Activated CD8-positive, alpha-beta T cell treated with anti-CD3 and anti-CD28 coated beads, Interleukin-2, amount 10 ng/mL, durations not matched to agents 7 days and 5 days (primary cell): ENCODE data around the gene COLQ. TPM values are rescaled to one million over a fixed set of nuclear protein-coding genes. Genes with fewer than 3 reads are reported as not detected.

Experiments
- ATAC-seq: fragments of 150-1000 bp; cut with Tn5 transposase; one replicate; pipeline ENCODE4 v1.10.0; 2021; ENCODE audit warnings: moderate library complexity
- CTCF ChIA-PET: fragments of 350-600 bp; sonication (Branson Sonifier 250); formaldehyde crosslinking; loops from one replicate; lab custom pipeline; 2021; ENCODE audit warnings: antibody characterized with exemption; lab: Charles Lee
- POLR2A ChIA-PET: fragments of 350-600 bp; sonication (Branson Sonifier 250); formaldehyde crosslinking; loops from one replicate; lab custom pipeline; 2021; ENCODE audit warnings: antibody characterized with exemption; lab: Charles Lee
- DNase-seq: peaks from one replicate; pipeline ENCODE4 v3.0.0-alpha.2; 2020
- H3K27ac Mint-ChIP-seq: one replicate; pipeline ENCODE4 v1.8.0; 2021; ENCODE audit warnings: mild to moderate bottlenecking, mixed read lengths
- H3K27me3 Mint-ChIP-seq: one replicate; pipeline ENCODE4 v1.8.0; 2021; ENCODE audit warnings: low read depth, mixed read lengths
- H3K36me3 Mint-ChIP-seq: one replicate; pipeline ENCODE4 v1.8.0; 2021; ENCODE audit warnings: low read depth, mixed read lengths
- H3K4me1 Mint-ChIP-seq: one replicate; pipeline ENCODE4 v1.8.0; 2021; ENCODE audit warnings: low read depth, mixed read lengths
- H3K4me3 Mint-ChIP-seq: one replicate; pipeline ENCODE4 v1.8.0; 2021; ENCODE audit warnings: mild to moderate bottlenecking, mixed read lengths
- H3K9me3 Mint-ChIP-seq: one replicate; pipeline ENCODE4 v1.8.0; 2022; ENCODE audit warnings: mixed read lengths; ENCODE audit not compliant: insufficient read depth
- total RNA-seq, 2 experiments: library from RNA; stranded (reverse); gene quantifications; one replicate each; pipeline ENCODE4 v1.2.3, GENCODE V29; 2021

COLQ gene
- total RNA-seq, 2 experiments from 2014 or later = 5.3 to 6.0 TPM

GRCh38 chr3:15436246-15436645 lies 85.3 kb downstream of the COLQ start:
- H3K36me3 Mint-ChIP-seq = peaks cover 78% of the 10 kb centered on the region
- ChIA-PET CTCF (interaction anchor here (1.6 kb wide), 1 partner anchor 31 kb away, joined by 3 read pairs; no protein-coding TSS in a partner anchor), POLR2A (no interaction called here)
- H3K4me3 Mint-ChIP-seq = no peak overlapping the region
- H3K27ac Mint-ChIP-seq = no peak overlapping the region
- no peaks in the 10 kb centered on the region for H3K9me3 Mint-ChIP-seq
- H3K27me3 Mint-ChIP-seq = no peaks in the 10 kb centered on the region
- ATAC-seq = no peak
- no peak for DNase-seq
- H3K4me1 Mint-ChIP-seq = peaks cover 31% of the 10 kb centered on the region

- ChIA-PET CTCF (interaction anchor here (0.6 to 0.9 kb wide), 2 partner anchors 29 to 812 kb away, joined by 3 read pairs; no protein-coding TSS in a partner anchor), POLR2A (interaction anchor here (0.6 kb wide), 1 partner anchor 257 kb away, joined by 3 read pairs; no protein-coding TSS in a partner anchor)
- no peaks in the 10 kb centered on the region for H3K9me3 Mint-ChIP-seq
- H3K36me3 Mint-ChIP-seq = peaks cover 68% of the 10 kb centered on the region
- no peaks in the 10 kb centered on the region for H3K27me3 Mint-ChIP-seq
- no peak overlapping the region for H3K27ac Mint-ChIP-seq
- ATAC-seq (no peak), DNase-seq (no peak)
- no peak overlapping the region for H3K4me3 Mint-ChIP-seq
- H3K4me1 Mint-ChIP-seq = peaks cover 25% of the 10 kb centered on the region
These were observed 86.8 kb downstream of the COLQ start for GRCh38 chr3:15434756-15435155.

- Mint-ChIP-seq H3K36me3 (peaks cover 63% of the 10 kb centered on the region), H3K9me3 (no peaks in the 10 kb centered on the region), H3K27ac (no peak overlapping the region), H3K4me3 (no peak overlapping the region), H3K27me3 (no peaks in the 10 kb centered on the region), H3K4me1 (peaks cover 23% of the 10 kb centered on the region)
- CTCF ChIA-PET = interaction anchor here (0.9 to 1.5 kb wide), 4 partner anchors 27 to 165 kb away, joined by 3 to 5 read pairs (median 4); no protein-coding TSS in a partner anchor
- DNase-seq (no peak), ATAC-seq (no peak)
- POLR2A ChIA-PET = no interaction called here
These were observed 88.0 kb downstream of the COLQ start for GRCh38 chr3:15433531-15433930.

- H3K27me3 Mint-ChIP-seq = no peaks in the 10 kb centered on the region
- H3K36me3 Mint-ChIP-seq = peaks cover 55% of the 10 kb centered on the region
- H3K4me3 Mint-ChIP-seq = no peak overlapping the region
These were observed 90.2 kb downstream of the COLQ start for GRCh38 chr3:15431256-15431837.

GRCh38 chr3:15430624-15431023 lies 90.9 kb downstream of the COLQ start:
- Mint-ChIP-seq H3K27me3 (no peaks in the 10 kb centered on the region), H3K27ac (no peak overlapping the region), H3K36me3 (peaks cover 59% of the 10 kb centered on the region), H3K9me3 (no peaks in the 10 kb centered on the region), H3K4me3 (peak overlapping the region; percentile 14), H3K4me1 (peaks cover 38% of the 10 kb centered on the region)
- ChIA-PET POLR2A (interaction anchor here (0.9 kb wide), 2 partner anchors 18 to 126 kb away, joined by 3 read pairs; no protein-coding TSS in a partner anchor), CTCF (interaction anchor here (0.5 to 2.6 kb wide), 6 partner anchors 14 to 748 kb away, joined by 3 to 16 read pairs (median 4); no protein-coding TSS in a partner anchor)
- ATAC-seq (no peak), DNase-seq (no peak)

More at GRCh38 chr3:15431256-15431837, 90.2 kb downstream of the COLQ start:
- Mint-ChIP-seq H3K9me3 (no peaks in the 10 kb centered on the region), H3K27ac (peak overlapping the region; percentile 24), H3K4me1 (peaks cover 31% of the 10 kb centered on the region)
- DNase-seq (no peak), ATAC-seq (no peak)
- POLR2A ChIA-PET = interaction anchor here (0.9 to 1.1 kb wide), 2 partner anchors 17 to 125 kb away, joined by 3 read pairs; no protein-coding TSS in a partner anchor
- CTCF ChIA-PET = interaction anchor here (0.5 to 2.6 kb wide), 5 partner anchors 13 to 747 kb away, joined by 3 to 16 read pairs (median 3); no protein-coding TSS in a partner anchor

- ATAC-seq (no peak), DNase-seq (no peak)
- Mint-ChIP-seq H3K27ac (peak overlapping the region; percentile 98), H3K4me1 (peaks cover 46% of the 10 kb centered on the region), H3K9me3 (no peaks in the 10 kb centered on the region), H3K27me3 (no peaks in the 10 kb centered on the region), H3K4me3 (peak overlapping the region; percentile 97), H3K36me3 (peaks cover 54% of the 10 kb centered on the region)
- CTCF ChIA-PET = interaction anchor here (1.0 to 1.4 kb wide), 3 partner anchors 24 to 161 kb away, joined by 3 to 6 read pairs (median 5); no protein-coding TSS in a partner anchor
- POLR2A ChIA-PET = interaction anchor here (1.1 kb wide), 1 partner anchor 222 kb away, joined by 3 read pairs; no protein-coding TSS in a partner anchor
These were observed 92.4 kb downstream of the COLQ start for GRCh38 chr3:15429080-15429479.

- H3K4me1 Mint-ChIP-seq = peaks cover 46% of the 10 kb centered on the region
- peak overlapping the region; percentile 98 for H3K27ac Mint-ChIP-seq
- no peaks in the 10 kb centered on the region for H3K27me3 Mint-ChIP-seq
- peak; percentile 33 for DNase-seq
- peaks cover 53% of the 10 kb centered on the region for H3K36me3 Mint-ChIP-seq
- H3K9me3 Mint-ChIP-seq = no peaks in the 10 kb centered on the region
- no peak for ATAC-seq
- POLR2A ChIA-PET = no interaction called here
- CTCF ChIA-PET = interaction anchor here (1.0 to 1.3 kb wide), 2 partner anchors 23 to 128 kb away, joined by 3 to 5 read pairs; no protein-coding TSS in a partner anchor
- H3K4me3 Mint-ChIP-seq = peak overlapping the region; percentile 97
These were observed 93.0 kb downstream of the COLQ start for GRCh38 chr3:15428539-15428938.

GRCh38 chr3:15427981-15428380 lies 93.5 kb downstream of the COLQ start:
- Mint-ChIP-seq H3K4me3 (peak overlapping the region; percentile 97), H3K9me3 (no peaks in the 10 kb centered on the region), H3K27ac (peak overlapping the region; percentile 98), H3K36me3 (peaks cover 50% of the 10 kb centered on the region), H3K4me1 (peaks cover 46% of the 10 kb centered on the region), H3K27me3 (no peaks in the 10 kb centered on the region)
- ChIA-PET POLR2A (interaction anchor here (0.6 to 0.9 kb wide), 4 partner anchors 8 to 373 kb away, joined by 3 read pairs; no protein-coding TSS in a partner anchor), CTCF (interaction anchor here (1.1 kb wide), 1 partner anchor 129 kb away, joined by 4 read pairs; no protein-coding TSS in a partner anchor)
- ATAC-seq (no peak), DNase-seq (no peak)

GRCh38 chr3:15427182-15427880 lies 94.2 kb downstream of the COLQ start, which contains the start of the genes EAF1 and METTL6:
Gene EAF1, plus strand, starts transcription at chr3:15427598. Its CDS starts 182 bp downstream, at chr3:15427780.
Gene METTL6, minus strand, starts transcription at chr3:15427544. Its CDS starts 1,033 bp downstream, at chr3:15426511.
- DNase-seq (peak; percentile 89), ATAC-seq (peak; percentile 93)
- ChIA-PET CTCF (interaction anchor here (0.9 to 1.1 kb wide), 2 partner anchors 129 to 222 kb away, joined by 3 to 4 read pairs; no protein-coding TSS in a partner anchor), POLR2A (interaction anchor here (0.6 to 0.9 kb wide), 5 partner anchors 8 to 374 kb away, joined by 3 read pairs; no protein-coding TSS in a partner anchor)
- H3K27ac Mint-ChIP-seq = peak within 1 kb of the TSS; percentile 98
- peak within 1 kb of the TSS; percentile 97 for H3K4me3 Mint-ChIP-seq
- H3K4me1 Mint-ChIP-seq = peaks cover 46% of the 10 kb centered on the region
- peaks cover 52% of the 10 kb centered on the region for H3K36me3 Mint-ChIP-seq
- H3K9me3 Mint-ChIP-seq = no peaks in the 10 kb centered on the region
- H3K27me3 Mint-ChIP-seq = no peaks in the 10 kb centered on the region

- POLR2A ChIA-PET = no interaction called here
- no peaks in the 10 kb centered on the region for H3K9me3 Mint-ChIP-seq
These were observed 94.9 kb downstream of the COLQ start for GRCh38 chr3:15426579-15427118.

GRCh38 chr3:15420871-15421270 lies 100.6 kb downstream of the COLQ start:
- Mint-ChIP-seq H3K4me3 (no peak overlapping the region), H3K4me1 (peaks cover 13% of the 10 kb centered on the region), H3K9me3 (no peaks in the 10 kb centered on the region), H3K36me3 (peaks cover 29% of the 10 kb centered on the region), H3K27ac (no peak overlapping the region), H3K27me3 (no peaks in the 10 kb centered on the region)
- ChIA-PET CTCF (interaction anchor here (1.2 to 1.4 kb wide), 2 partner anchors 16 to 217 kb away, joined by 3 to 4 read pairs; no protein-coding TSS in a partner anchor), POLR2A (no interaction called here)
- ATAC-seq (no peak), DNase-seq (no peak)

More at GRCh38 chr3:15426579-15427118, 94.9 kb downstream of the COLQ start:
- H3K4me3 Mint-ChIP-seq = peak overlapping the region; percentile 97
- CTCF ChIA-PET = interaction anchor here (0.6 to 0.9 kb wide), 2 partner anchors 67 to 222 kb away, joined by 3 read pairs; no protein-coding TSS in a partner anchor
- H3K36me3 Mint-ChIP-seq = peaks cover 46% of the 10 kb centered on the region
- H3K27ac Mint-ChIP-seq = peak overlapping the region; percentile 98
- ATAC-seq = no peak
- no peak for DNase-seq
- H3K4me1 Mint-ChIP-seq = peaks cover 44% of the 10 kb centered on the region
- no peaks in the 10 kb centered on the region for H3K27me3 Mint-ChIP-seq
